ENCODE results near the gene AGPAT4. TPM values are rescaled to one million over a fixed set of nuclear protein-coding genes. Genes with fewer than 3 reads are reported as not detected.
A peak's percentile ranks its signal among the peaks of the same experiment; 100 is the strongest.

The AGPAT4 gene
- total RNA-seq, 6 experiments from 2014 or later: 0.42 to 1.7 (median 0.78) TPM

- Histone ChIP-seq H3K27ac (no peak overlapping the region), H3K9me3 (no peaks in the 10 kb centered on the region), H3K4me1 (no peaks in the 10 kb centered on the region), H3K36me3 (no peaks in the 10 kb centered on the region), H3K4me3 (no peak overlapping the region), H3K27me3 (no peaks in the 10 kb centered on the region)
- TF ChIP-seq CTCF (IDR thresholded peaks at IDR 0.05) (no peak), POLR2A (IDR thresholded peaks at IDR 0.05) (no peak)
- intact Hi-C loops (cut with DNase I): no loop called here
- ATAC-seq: no peak
- WGBS (ENCODE audit: insufficient coverage, low coverage, low lambda C conversion rate, missing lambda C conversion rate): 61% methylated on average over 3 of the region's 3 CpGs
- DNase-seq: no peak
These were observed 62.4 kb downstream of the AGPAT4 start for GRCh38 chr6:161211380-161212035.

DNA sequence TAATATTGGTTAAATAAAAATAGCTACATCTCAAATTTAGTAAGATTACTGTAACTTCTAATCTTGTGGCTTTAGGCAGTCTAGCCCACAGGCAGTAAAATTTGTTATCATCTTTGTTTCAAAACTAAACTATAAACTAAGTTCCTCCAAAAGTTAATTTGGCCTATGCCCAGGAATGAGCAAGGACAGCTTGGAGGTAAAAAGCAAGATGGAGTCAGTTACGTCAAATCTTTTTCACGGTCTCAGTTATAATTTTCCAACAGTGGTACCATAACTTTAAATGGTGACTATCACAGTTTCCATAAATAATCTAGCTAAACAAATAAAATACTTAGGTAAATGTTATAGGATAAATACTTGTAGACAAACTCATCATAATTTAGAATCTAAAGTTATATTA, 63.0 kb downstream of the AGPAT4 start:
- H3K27ac ChIP-seq: no peak overlapping the region
- H3K9me3 ChIP-seq: no peaks in the 10 kb centered on the region
- no peak for ATAC-seq
- H3K27me3 ChIP-seq: no peaks in the 10 kb centered on the region
- WGBS (ENCODE audit: insufficient coverage, low coverage, low lambda C conversion rate, missing lambda C conversion rate): 90% methylated on average over 2 of the region's 2 CpGs
- no peak overlapping the region for H3K4me3 ChIP-seq
- no peaks in the 10 kb centered on the region for H3K4me1 ChIP-seq
- intact Hi-C loops (cut with DNase I): no loop called here
- H3K36me3 ChIP-seq: no peaks in the 10 kb centered on the region
- TF ChIP-seq POLR2A (IDR thresholded peaks at IDR 0.05) (no peak), CTCF (IDR thresholded peaks at IDR 0.05) (no peak)
- no peak for DNase-seq

DNA sequence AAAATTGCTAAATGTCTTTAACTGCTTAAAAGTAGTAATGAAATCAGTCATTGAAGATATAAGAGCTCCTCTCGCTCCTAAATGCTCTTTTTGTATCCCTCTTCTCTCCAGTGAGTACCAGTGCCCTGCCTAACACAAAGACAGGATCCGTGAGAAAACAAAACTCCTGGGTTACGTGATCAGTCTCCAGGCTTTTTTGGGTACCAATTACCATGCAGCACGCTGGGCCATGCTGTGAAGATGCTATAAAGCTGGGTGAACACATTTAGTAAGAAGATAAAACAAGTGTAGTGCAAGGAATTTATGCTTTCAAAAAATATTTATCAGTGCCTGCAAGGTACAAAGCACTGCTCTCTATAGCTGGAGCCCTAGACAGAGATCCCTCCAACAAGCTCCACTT, 66.7 kb downstream of the AGPAT4 start:
- no peak overlapping the region for H3K27ac ChIP-seq
- TF ChIP-seq POLR2A (IDR thresholded peaks at IDR 0.05) (no peak), CTCF (IDR thresholded peaks at IDR 0.05) (no peak)
- no peak overlapping the region for H3K4me3 ChIP-seq
- H3K4me1 ChIP-seq: no peaks in the 10 kb centered on the region
- DNase-seq: no peak
- no peaks in the 10 kb centered on the region for H3K9me3 ChIP-seq
- no peaks in the 10 kb centered on the region for H3K36me3 ChIP-seq
- H3K27me3 ChIP-seq: no peaks in the 10 kb centered on the region
- intact Hi-C loops (cut with DNase I): no loop called here
- WGBS (ENCODE audit: insufficient coverage, low coverage, low lambda C conversion rate, missing lambda C conversion rate): 71% methylated on average over 4 of the region's 4 CpGs
- no peak for ATAC-seq

DNA sequence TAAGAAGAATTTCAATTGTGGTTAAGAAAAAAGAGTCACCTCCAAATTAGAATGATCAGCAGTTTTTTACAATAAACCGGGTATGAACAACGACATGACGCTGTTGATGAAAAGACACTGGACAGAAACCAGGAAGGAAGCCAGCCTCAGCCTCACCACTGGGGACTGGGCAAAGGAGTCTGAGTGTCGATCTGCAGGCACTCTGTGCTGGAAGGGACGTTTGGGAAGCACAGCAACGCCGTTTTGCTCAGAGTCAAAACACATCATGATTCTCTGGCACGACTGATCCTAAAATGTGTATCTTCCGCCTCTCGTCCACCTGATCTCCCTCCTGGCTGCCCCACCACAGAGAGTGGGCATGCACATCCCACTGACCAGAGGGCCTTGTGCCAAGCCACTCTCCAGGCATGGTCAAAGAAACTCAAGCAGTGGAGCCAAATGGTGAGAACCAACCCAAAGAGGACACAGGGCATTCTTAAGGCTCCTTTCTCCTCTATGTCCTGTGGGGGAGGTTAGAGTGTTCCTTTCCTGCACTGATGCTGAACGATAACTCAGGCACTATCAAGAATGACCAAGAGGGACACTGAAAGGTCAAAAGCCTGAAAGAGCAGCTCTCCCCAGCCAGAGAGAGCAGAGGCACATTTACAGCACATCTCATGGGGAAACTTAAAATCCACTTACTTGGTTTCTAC, 68.8 kb downstream of the AGPAT4 start:
- Histone ChIP-seq H3K36me3 (no peaks in the 10 kb centered on the region), H3K27ac (no peak overlapping the region), H3K9me3 (no peaks in the 10 kb centered on the region), H3K4me1 (no peaks in the 10 kb centered on the region), H3K27me3 (no peaks in the 10 kb centered on the region), H3K4me3 (no peak overlapping the region)
- peak; percentile 28 to 58 (median 40) for ATAC-seq
- intact Hi-C loops (cut with DNase I): no loop called here
- no peak for DNase-seq
- TF ChIP-seq CTCF (IDR thresholded peaks at IDR 0.05) (no peak), POLR2A (IDR thresholded peaks at IDR 0.05) (no peak)
- 77% methylated on average over 7 of the region's 11 CpGs for WGBS (ENCODE audit: insufficient coverage, low coverage, low lambda C conversion rate, missing lambda C conversion rate)
